Measurements from ENCODE around the gene ANKRD63. TPM values are rescaled to one million over a fixed set of nuclear protein-coding genes. Genes with fewer than 3 reads are reported as not detected.

Gene ANKRD63
- total and polyA plus RNA-seq, 2 of the 13 experiments (the other 11 are each of a cell fraction or from before 2014, with no cell fraction given), result not detected

GRCh38 chr15:40282147-40282868 lies 556 bp downstream of the ANKRD63 start:
- ChIA-PET CTCF (ENCODE audit: low intra/inter-chr PET ratio, low total read pairs) (interaction anchor here (1.6 kb wide), 1 partner anchor 28 kb away, joined by 6 read pairs; no protein-coding TSS in a partner anchor), POLR2A (no interaction called here)
- Histone ChIP-seq H3K4me2 (ENCODE audit: low read depth, low read length) (peak overlapping the region; percentile 92), H3K4me1 (ENCODE audit: insufficient read depth, low read length) (peaks cover 7% of the 10 kb centered on the region), H3K27ac (ENCODE audit: extremely low read length, insufficient read depth, low read length) (no peak overlapping the region), H2AFZ (ENCODE audit: low read length) (no peak overlapping the region), H3K9me3 (ENCODE audit: low read length) (no peaks in the 10 kb centered on the region), H3K9ac (ENCODE audit: insufficient read depth, low read depth, low read length) (no peak overlapping the region), H3K79me2 (ENCODE audit: insufficient read depth, low read length) (no peaks in the 10 kb centered on the region), H3K27me3 (ENCODE audit: control insufficient read depth in 1 of 2, insufficient read depth in 2 of 2, low read length in 2 of 2) (peaks cover 11 to 82% of the 10 kb centered on the region in 2 experiments), H3K36me3 (replicated peaks in 1 of 2; ENCODE audit: control insufficient read depth in 1 of 2, insufficient read depth in 2 of 2, low read length in 2 of 2) (no peaks in the 10 kb centered on the region), H3K4me3 (replicated peaks in 1 of 3; ENCODE audit: insufficient read depth in 1 of 3, low read depth in 2 of 3, low read length in 3 of 3) (peak overlapping the region; percentile 49 to 73 (median 54); a peak in 5 of 6 replicates), H4K20me1 (ENCODE audit: insufficient read depth, low read length) (no peaks in the 10 kb centered on the region)
- in situ Hi-C loops (cut with HindIII; ENCODE audit: extremely low pct_ligation_motif_present, low pct_unique_long_range_greater_than_20kb), result no loop called here
- peak; percentile 30 for DNase-seq (ENCODE audit: low spot score)
- 0% methylated on average over 2 of the region's 92 CpGs for WGBS (ENCODE audit: low lambda C conversion rate)
- ATAC-seq, result peak; percentile 75
- intact Hi-C loops (cut with micrococcal nuclease; ENCODE audit: unreplicated experiment), result no loop called here
- FAIRE-seq, result no peak
- no TSS peak for BruUV-seq (replicated peaks)
- TF ChIP-seq ZNF776 (CRISPR knock-in tag; IDR thresholded peaks at IDR 0.05) (peak; percentile 44; the same call in 1 of the 2 replicates), SKIL (CRISPR knock-in tag; IDR thresholded peaks at IDR 0.05; ENCODE audit: borderline replicate concordance) (0 out of 2 replicates have a peak, but pooled peaks have one; percentile 15), ZNF800 (CRISPR knock-in tag; IDR thresholded peaks at IDR 0.05) (peak; percentile 97), CTCF (CRISPR knock-in tag; IDR thresholded peaks at IDR 0.05) (peak; percentile 49), MTF2 (CRISPR knock-in tag; IDR thresholded peaks at IDR 0.05; ENCODE audit: borderline replicate concordance) (peak; percentile 83), NR1H2 (CRISPR knock-in tag; IDR thresholded peaks at IDR 0.05; ENCODE audit: borderline replicate concordance, low read depth) (0 out of 2 replicates have a peak, but pooled peaks have one; percentile 21), GABPB1 (CRISPR knock-in tag; IDR thresholded peaks at IDR 0.05) (peak; percentile 43; the same call in 1 of the 2 replicates), EEA1 (CRISPR knock-in tag; IDR thresholded peaks at IDR 0.05; ENCODE audit: borderline replicate concordance) (0 out of 2 replicates have a peak, but pooled peaks have one; percentile 35), ZNF331 (CRISPR knock-in tag; IDR thresholded peaks at IDR 0.05) (peak; percentile 26; the same call in 1 of the 2 replicates), FOXC1 (CRISPR knock-in tag; IDR thresholded peaks at IDR 0.05; ENCODE audit: borderline replicate concordance) (0 out of 2 replicates have a peak, but pooled peaks have one; percentile 24), SALL1 (CRISPR knock-in tag; IDR thresholded peaks at IDR 0.05) (peak; percentile 25; the same call in 1 of the 2 replicates), HNF4A (CRISPR knock-in tag; IDR thresholded peaks at IDR 0.05) (peak; percentile 46; the same call in 1 of the 2 replicates), SATB2 (CRISPR knock-in tag; IDR thresholded peaks at IDR 0.05) (0 out of 2 replicates have a peak, but pooled peaks have one; percentile 22), ZNF709 (CRISPR knock-in tag; IDR thresholded peaks at IDR 0.05) (peak; percentile 55; the same call in 1 of the 2 replicates), ZNF564 (CRISPR knock-in tag; IDR thresholded peaks at IDR 0.05) (peak; percentile 30; the same call in 1 of the 2 replicates), U2AF1 (optimal IDR thresholded peaks at IDR 0.05; ENCODE audit: low read depth, low read length) (no peak), KDM5B (CRISPR knock-in tag; IDR thresholded peaks at IDR 0.05; ENCODE audit: borderline replicate concordance) (peak; percentile 78; the same call in 1 of the 2 replicates), IKZF1 (IDR thresholded peaks at IDR 0.05) (no peak)
